ENCODE data around the gene YIPF5. TPM values are rescaled to one million over a fixed set of nuclear protein-coding genes. Genes with fewer than 3 reads are reported as not detected.
A peak's percentile ranks its signal among the peaks of the same experiment; 100 is the strongest.

YIPF5 gene
- total and polyA plus RNA-seq, 9 donors, result 36.4 to 58.7 (median 48.5) TPM

DNA sequence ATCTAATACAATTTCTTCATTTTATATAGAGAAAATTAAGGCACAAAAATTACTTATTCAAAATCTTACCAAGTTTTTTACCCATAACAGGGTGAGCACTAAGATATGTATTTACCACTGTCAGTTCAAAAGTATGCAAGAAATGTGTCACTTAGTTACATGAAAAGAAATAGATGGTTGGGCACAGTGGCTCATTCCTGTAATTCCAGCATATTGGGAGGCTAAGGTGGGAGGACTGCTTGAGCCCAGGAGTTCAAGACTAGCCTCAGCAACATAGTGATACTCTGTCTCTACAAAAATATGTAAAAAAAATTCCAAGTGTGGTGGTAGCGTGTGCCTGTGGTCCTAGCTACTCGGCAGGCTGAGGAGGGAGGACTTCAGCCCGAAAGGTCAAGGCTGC is 19.4 kb downstream of the YIPF5 start:
- WGBS (ENCODE audit: insufficient coverage), result no CpG with 5 or more reads among the region's 3 CpGs
- Histone ChIP-seq H3K4me1 (ENCODE audit: control insufficient read depth, insufficient read depth, low read length) (no peaks in the 10 kb centered on the region), H3K27me3 (ENCODE audit: control insufficient read depth, insufficient read depth, low read length) (no peaks in the 10 kb centered on the region), H3K9me3 (replicated peaks; ENCODE audit: control insufficient read depth, low read depth, low read length) (no peaks in the 10 kb centered on the region), H3K27ac (ENCODE audit: low read length) (no peak overlapping the region), H3K36me3 (ENCODE audit: control insufficient read depth, insufficient read depth, low read length) (no peaks in the 10 kb centered on the region), H3K4me3 (ENCODE audit: low read length) (no peak overlapping the region)
- DNase-seq, result no peak

- peaks cover 3% of the 10 kb centered on the region for H3K4me1 ChIP-seq (ENCODE audit: control insufficient read depth, insufficient read depth, low read length)
- no peaks in the 10 kb centered on the region for H3K9me3 ChIP-seq (replicated peaks; ENCODE audit: control insufficient read depth, low read depth, low read length)
- no peaks in the 10 kb centered on the region for H3K36me3 ChIP-seq (ENCODE audit: control insufficient read depth, insufficient read depth, low read length)
- H3K4me3 ChIP-seq (ENCODE audit: low read length), result no peak overlapping the region
- DNase-seq, result peak; percentile 58
- WGBS (ENCODE audit: insufficient coverage), result no CpG with 5 or more reads among the region's 4 CpGs
- H3K27me3 ChIP-seq (ENCODE audit: control insufficient read depth, insufficient read depth, low read length), result no peaks in the 10 kb centered on the region
- peak overlapping the region; percentile 74 for H3K27ac ChIP-seq (ENCODE audit: low read length)
Measured at GRCh38 chr5:144144956-144145751, 25.3 kb downstream of the YIPF5 start.

DNA sequence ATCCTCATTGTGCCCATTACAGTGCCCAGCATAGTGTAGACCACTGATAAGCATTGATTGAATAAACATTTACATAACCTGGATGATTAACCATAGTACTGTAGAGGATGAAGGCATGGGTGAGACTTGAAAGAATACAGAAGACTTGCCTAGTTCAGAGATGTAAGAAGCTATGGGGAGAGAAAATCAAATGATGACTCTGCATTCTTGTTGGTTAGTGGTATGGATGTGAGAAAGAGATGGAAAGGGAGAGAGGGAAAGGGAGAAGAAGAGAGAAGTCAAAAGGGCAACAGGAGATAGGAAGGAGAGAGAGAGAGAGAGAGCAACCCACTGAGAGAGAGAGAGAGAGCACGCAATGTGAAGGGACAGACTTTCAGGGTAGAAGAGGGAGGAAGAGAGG is 26.8 kb downstream of the YIPF5 start:
- Histone ChIP-seq H3K4me1 (ENCODE audit: control insufficient read depth, insufficient read depth, low read length) (peaks cover 3% of the 10 kb centered on the region), H3K4me3 (ENCODE audit: low read length) (no peak overlapping the region), H3K9me3 (replicated peaks; ENCODE audit: control insufficient read depth, low read depth, low read length) (no peaks in the 10 kb centered on the region), H3K27me3 (ENCODE audit: control insufficient read depth, insufficient read depth, low read length) (no peaks in the 10 kb centered on the region), H3K36me3 (ENCODE audit: control insufficient read depth, insufficient read depth, low read length) (no peaks in the 10 kb centered on the region), H3K27ac (ENCODE audit: low read length) (peak overlapping the region; percentile 17)
- DNase-seq, result no peak
- WGBS (ENCODE audit: insufficient coverage), result 92% methylated on average over 1 of the region's 1 CpG

- H3K4me1 ChIP-seq (ENCODE audit: control insufficient read depth, insufficient read depth, low read length), result peaks cover 3% of the 10 kb centered on the region
- no peaks in the 10 kb centered on the region for H3K36me3 ChIP-seq (ENCODE audit: control insufficient read depth, insufficient read depth, low read length)
- DNase-seq, result no peak
- no peak overlapping the region for H3K4me3 ChIP-seq (ENCODE audit: low read length)
- no CpG with 5 or more reads among the region's 1 CpG for WGBS (ENCODE audit: insufficient coverage)
- no peak overlapping the region for H3K27ac ChIP-seq (ENCODE audit: low read length)
- H3K9me3 ChIP-seq (replicated peaks; ENCODE audit: control insufficient read depth, low read depth, low read length), result no peaks in the 10 kb centered on the region
- no peaks in the 10 kb centered on the region for H3K27me3 ChIP-seq (ENCODE audit: control insufficient read depth, insufficient read depth, low read length)
Measured at GRCh38 chr5:144142824-144143162, 27.7 kb downstream of the YIPF5 start.

DNA sequence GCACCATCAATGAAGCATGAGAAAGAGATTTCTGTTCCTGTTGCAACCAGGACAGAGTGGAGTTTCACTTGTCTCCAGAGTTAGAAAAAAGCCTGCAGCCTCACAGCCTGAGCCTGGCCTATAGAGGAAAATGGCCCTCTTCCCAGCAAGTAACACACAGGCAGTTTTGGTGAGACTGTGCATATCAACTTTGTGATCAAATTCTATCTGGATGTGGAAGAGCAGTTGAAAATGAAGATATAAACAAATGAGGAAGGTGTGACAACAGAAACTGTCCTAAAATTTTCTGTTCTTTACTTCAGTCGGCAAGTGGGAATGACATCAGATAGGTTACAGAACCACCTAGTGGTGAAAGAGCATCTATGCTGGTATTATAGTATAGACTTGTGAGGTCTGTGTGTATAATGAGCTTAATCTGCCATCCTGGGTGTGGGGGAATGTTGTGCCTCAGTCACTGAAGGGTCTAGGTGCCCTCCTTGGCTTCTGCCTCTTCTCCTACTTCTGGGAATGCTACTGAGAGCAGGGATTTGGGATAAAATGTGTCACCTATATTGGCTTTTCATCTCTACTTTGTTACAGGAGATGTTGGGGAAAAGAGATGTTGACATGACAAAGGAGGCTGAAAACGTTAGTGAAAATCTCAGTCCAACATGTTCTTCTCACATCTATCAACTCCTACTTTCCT is 28.2 kb downstream of the YIPF5 start:
- DNase-seq, result peak; percentile 76
- no peaks in the 10 kb centered on the region for H3K36me3 ChIP-seq (ENCODE audit: control insufficient read depth, insufficient read depth, low read length)
- H3K9me3 ChIP-seq (replicated peaks; ENCODE audit: control insufficient read depth, low read depth, low read length), result no peaks in the 10 kb centered on the region
- H3K27me3 ChIP-seq (ENCODE audit: control insufficient read depth, insufficient read depth, low read length), result no peaks in the 10 kb centered on the region
- H3K27ac ChIP-seq (ENCODE audit: low read length), result peak overlapping the region; percentile 49
- H3K4me1 ChIP-seq (ENCODE audit: control insufficient read depth, insufficient read depth, low read length), result peaks cover 3% of the 10 kb centered on the region
- no CpG with 5 or more reads among the region's 2 CpGs for WGBS (ENCODE audit: insufficient coverage)
- H3K4me3 ChIP-seq (ENCODE audit: low read length), result no peak overlapping the region

- H3K4me3 ChIP-seq (ENCODE audit: low read length), result no peak overlapping the region
- 77% methylated on average over 2 of the region's 2 CpGs for WGBS (ENCODE audit: insufficient coverage)
- no peak for DNase-seq
- peak overlapping the region; percentile 49 for H3K27ac ChIP-seq (ENCODE audit: low read length)
- no peaks in the 10 kb centered on the region for H3K9me3 ChIP-seq (replicated peaks; ENCODE audit: control insufficient read depth, low read depth, low read length)
- H3K27me3 ChIP-seq (ENCODE audit: control insufficient read depth, insufficient read depth, low read length), result no peaks in the 10 kb centered on the region
- no peaks in the 10 kb centered on the region for H3K36me3 ChIP-seq (ENCODE audit: control insufficient read depth, insufficient read depth, low read length)
- H3K4me1 ChIP-seq (ENCODE audit: control insufficient read depth, insufficient read depth, low read length), result peaks cover 3% of the 10 kb centered on the region
Measured at GRCh38 chr5:144141585-144141984, 28.9 kb downstream of the YIPF5 start.

DNA sequence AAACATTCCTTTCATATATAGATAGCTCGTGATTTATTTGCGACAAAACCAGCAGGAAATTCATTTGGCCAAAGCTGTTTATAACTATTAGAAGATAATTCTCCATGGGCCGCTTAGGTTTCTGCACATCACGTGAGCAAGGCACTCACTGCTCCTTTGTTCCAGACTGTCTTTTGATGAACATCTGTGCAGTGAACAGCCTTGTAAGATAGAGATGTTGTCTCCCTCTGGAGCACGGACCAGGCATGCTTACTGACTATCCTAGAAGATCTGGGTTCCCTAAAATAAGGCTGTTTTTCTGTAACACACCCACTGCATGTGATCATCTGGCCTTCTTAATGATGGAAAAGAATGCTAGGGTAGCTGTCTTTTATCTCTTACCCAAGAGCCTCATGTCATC is 30.9 kb downstream of the YIPF5 start:
- Histone ChIP-seq H3K27me3 (ENCODE audit: control insufficient read depth, insufficient read depth, low read length) (no peaks in the 10 kb centered on the region), H3K27ac (ENCODE audit: low read length) (peak overlapping the region; percentile 39), H3K4me1 (ENCODE audit: control insufficient read depth, insufficient read depth, low read length) (peaks cover 3% of the 10 kb centered on the region), H3K9me3 (replicated peaks; ENCODE audit: control insufficient read depth, low read depth, low read length) (no peaks in the 10 kb centered on the region), H3K4me3 (ENCODE audit: low read length) (no peak overlapping the region), H3K36me3 (ENCODE audit: control insufficient read depth, insufficient read depth, low read length) (no peaks in the 10 kb centered on the region)
- no CpG with 5 or more reads among the region's 5 CpGs for WGBS (ENCODE audit: insufficient coverage)
- peak; percentile 95 for DNase-seq

- H3K27ac ChIP-seq (ENCODE audit: low read length), result no peak overlapping the region
- no peaks in the 10 kb centered on the region for H3K4me1 ChIP-seq (ENCODE audit: control insufficient read depth, insufficient read depth, low read length)
- no peaks in the 10 kb centered on the region for H3K27me3 ChIP-seq (ENCODE audit: control insufficient read depth, insufficient read depth, low read length)
- H3K4me3 ChIP-seq (ENCODE audit: low read length), result no peak overlapping the region
- no peaks in the 10 kb centered on the region for H3K36me3 ChIP-seq (ENCODE audit: control insufficient read depth, insufficient read depth, low read length)
- WGBS (ENCODE audit: insufficient coverage), result 94% methylated on average over 1 of the region's 3 CpGs
- no peak for DNase-seq
- peaks cover 2% of the 10 kb centered on the region for H3K9me3 ChIP-seq (replicated peaks; ENCODE audit: control insufficient read depth, low read depth, low read length)
Measured at GRCh38 chr5:144135113-144135762, 35.2 kb downstream of the YIPF5 start.

- no peaks in the 10 kb centered on the region for H3K27me3 ChIP-seq (ENCODE audit: control insufficient read depth, insufficient read depth, low read length)
- H3K4me1 ChIP-seq (ENCODE audit: control insufficient read depth, insufficient read depth, low read length), result no peaks in the 10 kb centered on the region
- no CpG with 5 or more reads among the region's 2 CpGs for WGBS (ENCODE audit: insufficient coverage)
- no peak overlapping the region for H3K27ac ChIP-seq (ENCODE audit: low read length)
- no peak overlapping the region for H3K4me3 ChIP-seq (ENCODE audit: low read length)
- no peak for DNase-seq
- H3K9me3 ChIP-seq (replicated peaks; ENCODE audit: control insufficient read depth, low read depth, low read length), result peaks cover 2% of the 10 kb centered on the region
- H3K36me3 ChIP-seq (ENCODE audit: control insufficient read depth, insufficient read depth, low read length), result no peaks in the 10 kb centered on the region
Measured at GRCh38 chr5:144134194-144134826, 36.1 kb downstream of the YIPF5 start.

DNA sequence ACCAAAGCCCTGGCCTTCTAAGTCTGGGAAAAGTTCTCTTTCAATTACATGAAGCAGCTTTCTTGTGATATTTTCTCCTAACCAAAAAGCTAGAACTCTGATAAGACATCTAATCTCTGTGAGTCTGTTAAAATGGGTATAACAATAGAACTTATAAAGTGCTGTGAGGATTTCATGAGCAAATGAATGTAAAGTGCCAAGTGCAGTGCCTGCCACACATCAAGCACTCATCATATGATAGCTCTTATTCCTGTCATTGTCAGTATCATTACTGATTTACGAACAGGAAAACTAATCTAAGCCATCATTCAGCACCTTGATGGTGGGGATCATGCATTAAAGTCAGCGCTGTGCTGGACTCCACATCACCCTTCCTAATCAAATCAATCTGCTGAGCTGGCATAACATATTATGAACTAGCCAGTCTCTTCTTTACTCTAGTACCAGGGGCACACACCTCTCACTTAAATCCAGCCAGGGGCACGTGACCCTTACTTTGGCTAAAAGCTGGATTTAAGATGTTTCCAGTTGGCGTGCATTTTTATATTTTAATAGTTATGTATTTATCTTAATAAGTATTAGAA is 37.3 kb downstream of the YIPF5 start:
- no peak overlapping the region for H3K27ac ChIP-seq (ENCODE audit: low read length)
- H3K27me3 ChIP-seq (ENCODE audit: control insufficient read depth, insufficient read depth, low read length), result no peaks in the 10 kb centered on the region
- peaks cover 2% of the 10 kb centered on the region for H3K9me3 ChIP-seq (replicated peaks; ENCODE audit: control insufficient read depth, low read depth, low read length)
- 89% methylated on average over 2 of the region's 4 CpGs for WGBS (ENCODE audit: insufficient coverage)
- no peaks in the 10 kb centered on the region for H3K4me1 ChIP-seq (ENCODE audit: control insufficient read depth, insufficient read depth, low read length)
- H3K4me3 ChIP-seq (ENCODE audit: low read length), result no peak overlapping the region
- DNase-seq, result no peak
- H3K36me3 ChIP-seq (ENCODE audit: control insufficient read depth, insufficient read depth, low read length), result no peaks in the 10 kb centered on the region
